A549 (cell line): Measurements from ENCODE around the gene MAMLD1. TPM values are rescaled to one million over a fixed set of nuclear protein-coding genes. Genes with fewer than 3 reads are reported as not detected.

ENCODE experiments used
- ATAC-seq, 2 experiments: fragments of 200-7000 bp in 1 of 2; fragments of >200 bp in 1 of 2; cut with Nextera tagmentation in 1 of 2; cut with Tn5 transposase in 1 of 2; 3 replicates each; pipeline versions ENCODE4 v1.8.0 to v1.9.1; 2018 to 2020; ENCODE audit warnings: mild to moderate bottlenecking in 1 of 2, moderate library complexity in 1 of 2
- CTCF ChIA-PET: fragments of 300-600 bp; sonication (Branson Sonifier 250); formaldehyde crosslinking; extraction: SDS; loops from one replicate; lab custom pipeline; 2021; ENCODE audit warnings: antibody characterized with exemption, inconsistent platforms; lab: Yijun Ruan, JAX
- POLR2A ChIA-PET: fragments of 350-600 bp; formaldehyde crosslinking; extraction: SDS; loops from one replicate; lab custom pipeline; 2021; ENCODE audit warnings: antibody characterized with exemption, inconsistent platforms; lab: Yijun Ruan, JAX
- DNase-seq, 2 experiments: peaks; one replicate each; pipeline versions ENCODE4 v3.0.0 to v3.0.0-alpha.2; 2011 to 2016; ENCODE audit warnings: low read depth in 1 of 2, low spot score in 1 of 2
- FAIRE-seq: peaks from 2 replicates; lab custom pipeline; 2011; peaks lifted over from hg19 to GRCh38; lab: Jason Lieb, UNC
- H3K27ac ChIP-seq, 2 experiments: fragments of >200 bp; sonication (Bioruptor Twin); formaldehyde crosslinking; 3 replicates each; pipeline ENCODE4 v1.5.1; 2016 to 2017
- H3K4me1 ChIP-seq: fragments of >200 bp; sonication (Bioruptor Twin); formaldehyde crosslinking; 3 replicates; pipeline ENCODE4 v1.6.1; 2016
- H3K4me2 ChIP-seq: fragments of >200 bp; sonication (Bioruptor Twin); formaldehyde crosslinking; 3 replicates; pipeline ENCODE4 v1.6.1; 2016
- H3K4me3 ChIP-seq: fragments of >200 bp; sonication (Bioruptor Twin); formaldehyde crosslinking; 3 replicates; pipeline ENCODE4 v1.5.1; 2016
- H3K9me3 ChIP-seq: fragments of >200 bp; sonication (Bioruptor Twin); formaldehyde crosslinking; 3 replicates; pipeline ENCODE4 v1.6.1; 2016
- CHD2 ChIP-seq: fragments of 150-350 bp; IDR thresholded peaks from 2 replicates; pipeline ENCODE4 v1.6.1; 2014; ENCODE audit warnings: low read length; ENCODE audit not compliant: partially characterized antibody
- CHD4 ChIP-seq: fragments of 200-600 bp; sonication (generic); IDR thresholded peaks from 2 replicates; pipeline ENCODE4 v1.6.1; 2016; ENCODE audit warnings: antibody characterized with exemption, mild to moderate bottlenecking, borderline replicate concordance
- FOXS1 ChIP-seq: fragments of 250-450 bp; sonication (Bioruptor Pico); IDR thresholded peaks from 2 replicates; pipeline ENCODE4 v1.5.0; 2020; ENCODE audit warnings: mild to moderate bottlenecking, moderate library complexity
- GATA3 ChIP-seq: IDR thresholded peaks from 2 replicates; pipeline ENCODE4 v1.6.1; 2012; ENCODE audit warnings: borderline replicate concordance
- HEYL ChIP-seq: fragments of 250-450 bp; sonication (Bioruptor Pico); IDR thresholded peaks from 2 replicates; pipeline ENCODE4 v1.8.0; 2021; ENCODE audit warnings: mild to moderate bottlenecking, moderate library complexity
- JUN ChIP-seq, 2 experiments: fragments of >200 bp; sonication (Bioruptor Twin); formaldehyde crosslinking; IDR thresholded peaks; 2 replicates in 1 of 2; 3 replicates in 1 of 2; pipeline ENCODE4 v1.6.1; 2016 to 2017
- JUNB ChIP-seq: fragments of >200 bp; sonication (Bioruptor Twin); formaldehyde crosslinking; IDR thresholded peaks from 2 replicates; pipeline ENCODE4 v1.6.1; 2016
- KDM1A ChIP-seq: fragments of 200-600 bp; sonication (generic); IDR thresholded peaks from 2 replicates; pipeline ENCODE4 v1.6.1; 2016; ENCODE audit warnings: low read depth, mild to moderate bottlenecking
- MAZ ChIP-seq: fragments of 150-350 bp; IDR thresholded peaks from 2 replicates; pipeline ENCODE4 v1.6.1; 2014; ENCODE audit warnings: antibody characterized with exemption, low read depth, low read length, borderline replicate concordance
- MYC ChIP-seq: IDR thresholded peaks from 2 replicates; pipeline ENCODE4 v1.6.1; 2012; ENCODE audit warnings: mild to moderate bottlenecking, inconsistent platforms, low read length, improper control_type of control experiment, borderline replicate concordance
- PHF8 ChIP-seq: fragments of 200-600 bp; sonication (generic); IDR thresholded peaks from 2 replicates; pipeline ENCODE4 v1.6.1; 2016; ENCODE audit warnings: low read depth, mild to moderate bottlenecking, antibody characterized with exemption, moderate library complexity, borderline replicate concordance
- RCOR1 ChIP-seq: fragments of 150-350 bp; IDR thresholded peaks from 2 replicates; pipeline ENCODE4 v1.6.1; 2014; ENCODE audit warnings: antibody characterized with exemption, low read length, low read depth
- SMC3 ChIP-seq: fragments of >200 bp; sonication (Bioruptor Twin); formaldehyde crosslinking; IDR thresholded peaks from 3 replicates; pipeline ENCODE4 v1.6.1; 2018; ENCODE audit warnings: inconsistent platforms
- TP53 ChIP-seq: fragments of 250-450 bp; sonication (Bioruptor Pico); IDR thresholded peaks from 2 replicates; pipeline ENCODE4 v1.5.0; 2021; ENCODE audit warnings: mild to moderate bottlenecking, moderate library complexity
- ZC3H11A ChIP-seq: fragments of 450-650 bp; IDR thresholded peaks from 2 replicates; pipeline ENCODE4 v1.6.1; 2014; ENCODE audit warnings: antibody characterized with exemption, mild to moderate bottlenecking
- WGBS: methylation state at CpG from one replicate; pipeline ENCODE4 v1.1.6; 2017; ENCODE audit errors: missing lambda C conversion rate; 5-methylcytosine and 5-hydroxymethylcytosine counted together
- polyA plus RNA-seq, 4 experiments: library from polyadenylated mRNA; depleted of rRNA in 3 of 4; stranded (reverse); fragments of >200 nt; fragmentation: RNase III in 1 of 4; extraction: RNeasy Plus Mini Kit Qiagen cat#74134 plus additional on column Dnase treatment in 1 of 4; gene quantifications; 2 replicates in 3 of 4; 3 replicates in 1 of 4; pipeline ENCODE4 v1.2.3, GENCODE V29; 2011 to 2017
- TF ChIP-seq, protein P1 (sequence below): fragments of 450-650 bp; IDR thresholded peaks from 2 replicates; pipeline ENCODE4 v1.6.1; 2014; ENCODE audit warnings: antibody characterized with exemption
- TF ChIP-seq, protein P2 (sequence below): fragments of >200 bp; sonication (Bioruptor Twin); formaldehyde crosslinking; IDR thresholded peaks from 3 replicates; pipeline ENCODE4 v1.5.1; 2016
- TF ChIP-seq, protein P3 (sequence below): fragments of 250-450 bp; sonication (Bioruptor Pico); IDR thresholded peaks from 2 replicates; pipeline ENCODE4 v1.5.0; 2021; ENCODE audit warnings: mild to moderate bottlenecking, moderate library complexity, borderline replicate concordance
- TF ChIP-seq, protein P4 (sequence below): IDR thresholded peaks from 2 replicates; pipeline ENCODE4 v1.6.1; 2012; ENCODE audit warnings: low read depth, borderline replicate concordance
- TF ChIP-seq, protein P5 (sequence below): fragments of 150-350 bp; IDR thresholded peaks from 2 replicates; pipeline ENCODE4 v1.6.1; 2014; ENCODE audit warnings: low read depth, mild to moderate bottlenecking, low read length

The MAMLD1 gene
- polyA plus RNA-seq, 2 of the 4 experiments (the other 2 are of a cell fraction), result 1.2 to 2.3 TPM

DNA sequence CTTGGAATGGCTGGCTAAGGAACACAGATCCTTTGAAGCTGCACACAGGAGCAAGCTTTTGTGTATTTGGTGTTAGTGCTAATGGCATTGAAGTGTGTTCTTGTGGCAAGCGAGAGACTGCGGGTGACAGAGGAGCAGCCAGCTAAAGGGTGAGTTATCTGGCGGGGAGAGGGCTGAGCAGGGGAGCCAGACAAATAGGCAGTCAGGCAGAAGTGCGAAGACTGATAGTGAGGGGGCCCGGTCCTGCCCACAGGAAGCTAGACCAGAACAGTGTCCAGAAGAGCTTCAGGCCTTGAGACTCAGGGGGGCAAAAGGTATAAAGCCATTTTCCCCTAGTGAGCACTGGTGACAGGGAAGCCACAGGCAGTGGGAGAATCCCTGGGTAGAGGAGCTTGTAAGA, 49.6 kb upstream of the MAMLD1 start (continued):
- TF ChIP-seq RCOR1 (no peak), ZC3H11A (no peak)
- TF ChIP-seq, protein P1, sequence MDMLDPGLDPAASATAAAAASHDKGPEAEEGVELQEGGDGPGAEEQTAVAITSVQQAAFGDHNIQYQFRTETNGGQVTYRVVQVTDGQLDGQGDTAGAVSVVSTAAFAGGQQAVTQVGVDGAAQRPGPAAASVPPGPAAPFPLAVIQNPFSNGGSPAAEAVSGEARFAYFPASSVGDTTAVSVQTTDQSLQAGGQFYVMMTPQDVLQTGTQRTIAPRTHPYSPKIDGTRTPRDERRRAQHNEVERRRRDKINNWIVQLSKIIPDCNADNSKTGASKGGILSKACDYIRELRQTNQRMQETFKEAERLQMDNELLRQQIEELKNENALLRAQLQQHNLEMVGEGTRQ, result no peak

DNA sequence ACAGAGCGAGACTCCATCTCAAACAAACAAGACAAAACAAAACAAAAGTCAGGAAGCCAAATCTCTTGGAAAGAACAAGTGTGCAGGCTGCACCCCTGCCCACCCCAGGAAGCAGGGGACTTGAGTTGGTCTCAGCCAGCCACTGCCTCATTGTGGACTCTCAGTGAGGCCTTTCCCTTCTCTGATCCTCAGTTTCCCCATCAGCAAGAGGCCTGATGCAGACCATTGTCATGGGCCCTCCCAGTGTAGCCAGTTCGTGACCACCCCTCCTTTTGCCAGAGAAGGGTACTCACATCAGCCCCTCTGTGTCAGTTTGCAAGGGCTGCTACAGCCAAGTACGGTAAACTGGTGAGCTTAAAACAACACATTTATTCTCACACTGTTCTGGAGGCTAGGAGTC, 48.9 kb upstream of the MAMLD1 start:
- ChIA-PET CTCF (interaction anchor here (0.6 kb wide), 1 partner anchor 52 kb away, joined by 4 read pairs; no protein-coding TSS in a partner anchor), POLR2A (no interaction called here)
- TF ChIP-seq HEYL (CRISPR knock-in tag) (no peak), CHD2 (no peak), TP53 (CRISPR knock-in tag) (no peak), CHD4 (no peak)
- TF ChIP-seq, protein P2, sequence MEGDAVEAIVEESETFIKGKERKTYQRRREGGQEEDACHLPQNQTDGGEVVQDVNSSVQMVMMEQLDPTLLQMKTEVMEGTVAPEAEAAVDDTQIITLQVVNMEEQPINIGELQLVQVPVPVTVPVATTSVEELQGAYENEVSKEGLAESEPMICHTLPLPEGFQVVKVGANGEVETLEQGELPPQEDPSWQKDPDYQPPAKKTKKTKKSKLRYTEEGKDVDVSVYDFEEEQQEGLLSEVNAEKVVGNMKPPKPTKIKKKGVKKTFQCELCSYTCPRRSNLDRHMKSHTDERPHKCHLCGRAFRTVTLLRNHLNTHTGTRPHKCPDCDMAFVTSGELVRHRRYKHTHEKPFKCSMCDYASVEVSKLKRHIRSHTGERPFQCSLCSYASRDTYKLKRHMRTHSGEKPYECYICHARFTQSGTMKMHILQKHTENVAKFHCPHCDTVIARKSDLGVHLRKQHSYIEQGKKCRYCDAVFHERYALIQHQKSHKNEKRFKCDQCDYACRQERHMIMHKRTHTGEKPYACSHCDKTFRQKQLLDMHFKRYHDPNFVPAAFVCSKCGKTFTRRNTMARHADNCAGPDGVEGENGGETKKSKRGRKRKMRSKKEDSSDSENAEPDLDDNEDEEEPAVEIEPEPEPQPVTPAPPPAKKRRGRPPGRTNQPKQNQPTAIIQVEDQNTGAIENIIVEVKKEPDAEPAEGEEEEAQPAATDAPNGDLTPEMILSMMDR, result no peak
- TF ChIP-seq, protein P3, sequence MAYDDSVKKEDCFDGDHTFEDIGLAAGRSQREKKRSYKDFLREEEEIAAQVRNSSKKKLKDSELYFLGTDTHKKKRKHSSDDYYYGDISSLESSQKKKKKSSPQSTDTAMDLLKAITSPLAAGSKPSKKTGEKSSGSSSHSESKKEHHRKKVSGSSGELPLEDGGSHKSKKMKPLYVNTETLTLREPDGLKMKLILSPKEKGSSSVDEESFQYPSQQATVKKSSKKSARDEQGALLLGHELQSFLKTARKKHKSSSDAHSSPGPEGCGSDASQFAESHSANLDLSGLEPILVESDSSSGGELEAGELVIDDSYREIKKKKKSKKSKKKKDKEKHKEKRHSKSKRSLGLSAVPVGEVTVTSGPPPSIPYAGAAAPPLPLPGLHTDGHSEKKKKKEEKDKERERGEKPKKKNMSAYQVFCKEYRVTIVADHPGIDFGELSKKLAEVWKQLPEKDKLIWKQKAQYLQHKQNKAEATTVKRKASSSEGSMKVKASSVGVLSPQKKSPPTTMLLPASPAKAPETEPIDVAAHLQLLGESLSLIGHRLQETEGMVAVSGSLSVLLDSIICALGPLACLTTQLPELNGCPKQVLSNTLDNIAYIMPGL (CRISPR knock-in tag), result no peak
- Histone ChIP-seq H3K27ac (no peak overlapping the region), H3K4me2 (no peak overlapping the region), H3K4me3 (no peak overlapping the region), H3K4me1 (no peaks in the 10 kb centered on the region), H3K9me3 (no peaks in the 10 kb centered on the region)
- no peak for ATAC-seq
- WGBS, result 56% methylated on average over 3 of the region's 3 CpGs
- FAIRE-seq, result no peak
- DNase-seq, result no peak

DNA sequence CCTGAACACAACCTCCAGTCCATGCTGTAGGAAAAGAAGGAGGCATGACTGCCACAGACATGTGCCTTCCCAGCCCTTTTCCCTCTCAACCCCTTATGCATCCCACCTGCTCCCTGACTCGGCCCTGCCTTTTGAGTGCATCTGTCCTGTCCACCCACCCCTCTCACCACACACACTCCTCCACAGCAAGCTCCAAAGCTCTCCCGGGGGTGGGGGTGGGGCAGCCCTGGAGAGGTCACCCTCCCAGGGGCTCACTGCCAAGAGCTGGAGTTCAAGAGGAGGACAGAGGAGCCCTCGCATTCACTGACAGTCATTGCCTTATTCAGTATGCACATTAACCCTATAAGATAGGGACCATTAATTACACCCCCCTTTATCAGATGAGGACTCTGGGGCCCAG, 46.6 kb upstream of the MAMLD1 start:
- WGBS, result 90% methylated on average over 1 of the region's 3 CpGs

More for the DNA sequence above, 46.6 kb upstream of the MAMLD1 start:
- no peak overlapping the region for H3K4me3 ChIP-seq
- no peak overlapping the region for H3K4me2 ChIP-seq
- H3K4me1 ChIP-seq, result no peaks in the 10 kb centered on the region
- H3K9me3 ChIP-seq, result no peaks in the 10 kb centered on the region
- ChIA-PET POLR2A (no interaction called here), CTCF (interaction anchor here (0.6 kb wide), 1 partner anchor 318 kb away, joined by 5 read pairs; no protein-coding TSS in a partner anchor)
- FAIRE-seq (no peak), ATAC-seq (no peak), DNase-seq (no peak)
- no peak overlapping the region for H3K27ac ChIP-seq
- TF ChIP-seq MYC (no peak), ZC3H11A (no peak), JUNB (no peak), GATA3 (no peak), PHF8 (no peak), MAZ (no peak), FOXS1 (CRISPR knock-in tag) (no peak), JUN (IDR thresholded peaks at IDR 0.05) (no peak), KDM1A (no peak), CHD2 (no peak), SMC3 (no peak)
- TF ChIP-seq, protein P4, sequence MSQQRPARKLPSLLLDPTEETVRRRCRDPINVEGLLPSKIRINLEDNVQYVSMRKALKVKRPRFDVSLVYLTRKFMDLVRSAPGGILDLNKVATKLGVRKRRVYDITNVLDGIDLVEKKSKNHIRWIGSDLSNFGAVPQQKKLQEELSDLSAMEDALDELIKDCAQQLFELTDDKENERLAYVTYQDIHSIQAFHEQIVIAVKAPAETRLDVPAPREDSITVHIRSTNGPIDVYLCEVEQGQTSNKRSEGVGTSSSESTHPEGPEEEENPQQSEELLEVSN, result no peak
- TF ChIP-seq, protein P5, sequence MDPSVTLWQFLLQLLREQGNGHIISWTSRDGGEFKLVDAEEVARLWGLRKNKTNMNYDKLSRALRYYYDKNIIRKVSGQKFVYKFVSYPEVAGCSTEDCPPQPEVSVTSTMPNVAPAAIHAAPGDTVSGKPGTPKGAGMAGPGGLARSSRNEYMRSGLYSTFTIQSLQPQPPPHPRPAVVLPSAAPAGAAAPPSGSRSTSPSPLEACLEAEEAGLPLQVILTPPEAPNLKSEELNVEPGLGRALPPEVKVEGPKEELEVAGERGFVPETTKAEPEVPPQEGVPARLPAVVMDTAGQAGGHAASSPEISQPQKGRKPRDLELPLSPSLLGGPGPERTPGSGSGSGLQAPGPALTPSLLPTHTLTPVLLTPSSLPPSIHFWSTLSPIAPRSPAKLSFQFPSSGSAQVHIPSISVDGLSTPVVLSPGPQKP, result no peak
- TF ChIP-seq, protein P3 (CRISPR knock-in tag), result no peak
